Osteoblast (primary cell): ENCODE data around the gene HOXA11. TPM values are rescaled to one million over a fixed set of nuclear protein-coding genes. Genes with fewer than 3 reads are reported as not detected.

Source experiments
- DNase-seq: peaks from one replicate; pipeline ENCODE4 v3.0.0; 2011; ENCODE audit warnings: low spot score, mixed read lengths; ENCODE audit not compliant: insufficient read length; ENCODE audit errors: missing footprints
- H2AFZ ChIP-seq: 2 replicates; pipeline ENCODE4 v1.6.0; 2011; ENCODE audit warnings: mild to moderate bottlenecking, low read length
- H3K27ac ChIP-seq: 2 replicates; pipeline ENCODE4 v1.5.1; 2011; ENCODE audit warnings: mild to moderate bottlenecking, low read depth, low read length, moderate library complexity
- H3K27me3 ChIP-seq: 2 replicates; pipeline ENCODE4 v1.6.0; 2012; ENCODE audit warnings: mild to moderate bottlenecking, control low read depth, inconsistent platforms, low read length, moderate library complexity; ENCODE audit not compliant: insufficient read depth
- H3K36me3 ChIP-seq: 2 replicates; pipeline ENCODE4 v1.5.1; 2011; ENCODE audit warnings: mild to moderate bottlenecking, low read length, control low read depth, moderate library complexity; ENCODE audit not compliant: insufficient read depth
- H3K4me1 ChIP-seq: 2 replicates; pipeline ENCODE4 v1.5.1; 2011; ENCODE audit warnings: mild to moderate bottlenecking, low read length, control low read depth, moderate library complexity; ENCODE audit not compliant: insufficient read depth
- H3K4me2 ChIP-seq: 2 replicates; pipeline ENCODE4 v1.6.0; 2011; ENCODE audit warnings: mild to moderate bottlenecking, low read length; ENCODE audit not compliant: insufficient read depth
- H3K4me3 ChIP-seq: fragments of 200-600 bp; sonication (generic); 3 replicates; pipeline ENCODE4 v1.5.1; 2012; ENCODE audit warnings: mild to moderate bottlenecking, low read length, inconsistent platforms; ENCODE audit not compliant: insufficient read depth
- H3K79me2 ChIP-seq: 2 replicates; pipeline ENCODE4 v1.6.0; 2012; ENCODE audit warnings: mild to moderate bottlenecking, low read length, control low read depth, inconsistent platforms; ENCODE audit not compliant: insufficient read depth
- H3K9me3 ChIP-seq: 2 replicates; pipeline ENCODE4 v1.5.1; 2011; ENCODE audit warnings: low read depth, low read length, control low read depth
- H4K20me1 ChIP-seq: 2 replicates; pipeline ENCODE4 v1.6.0; 2012; ENCODE audit warnings: mild to moderate bottlenecking, low read length, control low read depth; ENCODE audit not compliant: insufficient read depth
- CTCF ChIP-seq: IDR thresholded peaks from 2 replicates; pipeline ENCODE4 v1.5.1; 2011; ENCODE audit warnings: mild to moderate bottlenecking, low read depth, low read length, moderate library complexity; ENCODE audit errors: extremely low read depth
- total RNA-seq: library from RNA; depleted of rRNA; stranded (reverse); fragments of >200 nt; gene quantifications from 2 replicates; pipeline ENCODE4 v1.2.3, GENCODE V29; 2012

HOXA11 gene
- total RNA-seq, 1 donor: 15.2 TPM

DNA sequence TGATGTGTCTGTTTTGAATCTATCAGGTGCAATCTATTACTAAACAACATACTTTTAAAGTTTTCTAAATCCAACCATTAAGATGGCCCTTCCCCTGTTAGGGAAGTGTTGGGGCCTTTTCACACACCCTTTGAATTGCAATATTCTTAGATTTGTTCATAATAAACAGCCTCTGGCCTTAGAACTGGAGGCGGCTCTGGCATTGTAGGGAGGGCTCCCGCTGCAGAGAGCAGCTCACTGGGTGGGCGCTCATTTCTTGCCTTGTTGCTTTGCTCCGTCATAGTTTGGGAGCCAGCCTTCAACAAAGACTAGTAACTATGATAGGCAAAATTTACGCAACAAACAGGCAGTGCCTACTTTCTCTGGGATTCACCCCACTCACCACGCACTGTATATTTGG, 6.7 kb downstream of the HOXA11 start:
- Histone ChIP-seq H4K20me1 (no peaks in the 10 kb centered on the region), H3K36me3 (peaks cover 8% of the 10 kb centered on the region), H3K9me3 (no peaks in the 10 kb centered on the region), H3K4me2 (peak overlapping the region; percentile 99), H3K4me3 (peak overlapping the region; percentile 75), H2AFZ (no peak overlapping the region), H3K4me1 (peaks cover 71% of the 10 kb centered on the region), H3K27ac (peak overlapping the region; percentile 76), H3K27me3 (no peaks in the 10 kb centered on the region), H3K79me2 (peaks cover 98% of the 10 kb centered on the region)
- peak; percentile 93 for DNase-seq
- no peak for TF ChIP-seq CTCF

DNA sequence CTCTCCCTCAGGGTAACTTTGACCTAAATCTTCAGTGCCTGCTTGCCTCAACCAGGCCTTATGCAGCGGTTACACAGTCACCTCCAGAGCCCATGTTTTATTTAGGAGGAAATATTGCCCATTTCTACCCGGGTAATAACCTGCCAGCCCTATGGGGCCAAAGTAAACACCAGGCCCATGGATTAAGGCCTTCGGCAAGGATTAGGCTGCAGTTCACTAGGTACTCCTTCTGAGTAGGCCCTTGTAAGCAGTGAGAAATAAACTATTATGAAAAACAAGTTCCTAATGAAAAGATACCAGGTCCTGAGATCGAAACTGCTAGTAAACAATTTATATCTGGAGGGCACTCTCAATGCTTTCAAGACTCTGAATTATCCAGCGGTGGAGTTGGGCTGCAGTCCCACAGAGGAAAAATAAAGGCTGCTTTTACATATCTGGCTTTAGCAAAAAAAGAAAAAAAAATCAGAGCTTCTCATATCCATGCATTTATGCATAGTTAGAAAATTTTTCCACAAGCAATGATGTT, 7.2 kb downstream of the HOXA11 start:
- Histone ChIP-seq H3K9me3 (no peaks in the 10 kb centered on the region), H3K36me3 (peaks cover 8% of the 10 kb centered on the region), H4K20me1 (no peaks in the 10 kb centered on the region), H3K4me1 (peaks cover 69% of the 10 kb centered on the region), H3K27ac (peak overlapping the region; percentile 76), H2AFZ (no peak overlapping the region), H3K27me3 (no peaks in the 10 kb centered on the region), H3K4me2 (peak overlapping the region; percentile 99), H3K4me3 (peak overlapping the region; percentile 75), H3K79me2 (peaks cover 98% of the 10 kb centered on the region)
- no peak for TF ChIP-seq CTCF
- no peak for DNase-seq

DNA sequence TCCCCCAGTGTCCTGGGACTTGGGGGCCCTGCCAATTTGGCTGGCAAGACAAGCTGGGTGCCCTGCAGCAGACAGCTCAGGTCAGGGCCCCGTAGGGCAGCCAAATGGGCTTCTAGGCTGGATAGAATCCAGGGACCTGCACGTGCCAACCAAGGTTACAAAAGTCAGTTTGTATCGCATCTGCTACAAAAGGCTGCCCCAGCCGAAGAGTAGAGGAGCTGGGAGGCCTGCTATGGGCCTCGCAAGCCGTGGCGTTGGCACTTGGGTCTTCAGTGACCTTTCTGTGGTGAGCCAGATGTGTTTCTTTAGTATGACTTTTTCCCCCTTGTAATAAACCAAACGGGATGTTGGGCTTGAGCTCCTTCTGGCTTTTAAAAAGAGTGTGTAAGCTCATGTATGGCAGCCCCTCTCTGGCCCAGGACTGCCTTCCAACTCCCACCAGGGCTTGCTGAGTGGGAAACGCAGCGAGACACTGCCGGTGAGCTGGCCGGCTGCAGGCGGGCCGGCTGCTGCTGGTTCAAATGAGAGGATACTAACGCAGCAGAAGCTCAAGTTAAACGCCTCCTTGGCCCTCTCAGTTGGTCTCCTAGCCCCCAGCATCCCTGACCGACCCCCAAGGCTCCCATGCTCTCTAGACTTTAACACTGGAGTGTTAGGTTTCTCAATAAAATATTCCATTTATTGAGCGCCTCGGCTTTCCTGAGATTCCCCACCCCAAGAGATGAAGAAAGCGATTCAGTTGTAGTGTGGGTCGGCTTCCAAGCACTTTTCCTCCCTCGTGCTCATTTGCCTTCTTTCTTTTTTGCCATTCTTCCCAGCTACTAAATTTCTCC, 7.9 kb downstream of the HOXA11 start:
- peak overlapping the region; percentile 76 for H3K27ac ChIP-seq
- H3K4me2 ChIP-seq: peak overlapping the region; percentile 99
- peaks cover 98% of the 10 kb centered on the region for H3K79me2 ChIP-seq

More for the DNA sequence above, 7.9 kb downstream of the HOXA11 start:
- Histone ChIP-seq H3K9me3 (no peaks in the 10 kb centered on the region), H2AFZ (peak overlapping the region; percentile 20), H3K4me3 (peak overlapping the region; percentile 75), H4K20me1 (peaks cover 5% of the 10 kb centered on the region), H3K27me3 (no peaks in the 10 kb centered on the region), H3K36me3 (peaks cover 3% of the 10 kb centered on the region), H3K4me1 (peaks cover 62% of the 10 kb centered on the region)
- DNase-seq: peak; percentile 83
- no peak for TF ChIP-seq CTCF
